T-cell (primary cell): ENCODE results near the gene CYP46A1. TPM values are rescaled to one million over a fixed set of nuclear protein-coding genes. Genes with fewer than 3 reads are reported as not detected.

Experiments used
- ATAC-seq, 4 experiments: fragments of 200-7000 bp in 3 of 4; fragments of 150-1000 bp in 1 of 4; cut with Tn5 transposase; replicated peaks in 1 of 4; 1 replicate in 3 of 4; 2 replicates in 1 of 4; pipeline ENCODE4 v1.10.0; 2021; ENCODE audit warnings: moderate library complexity in 3 of 4, mild to moderate bottlenecking in 2 of 4, moderate number of reproducible peaks in 1 of 4
- CTCF ChIA-PET, 2 donors: fragments of 300-600 bp; sonication (Branson Sonifier 250); formaldehyde crosslinking; loops; one replicate each; lab custom pipeline; 2022; ENCODE audit warnings: antibody characterized with exemption in 2 of 2; lab: Charles Lee
- POLR2A ChIA-PET, 2 donors: fragments of 300-600 bp; sonication (Branson Sonifier 250); formaldehyde crosslinking; loops; one replicate each; lab custom pipeline; 2022; ENCODE audit warnings: antibody characterized with exemption in 2 of 2; lab: Charles Lee
- DNase-seq, 35 experiments: peaks; one replicate each; pipeline versions ENCODE4 v3.0.0 to v3.0.0-alpha.2; 2013 to 2023
- H3K27ac ChIP-seq: one replicate; pipeline ENCODE4 v1.5.1; 2013; ENCODE audit warnings: low read length
- H3K27me3 ChIP-seq, 2 experiments: replicated peaks in 1 of 2; 1 replicate in 1 of 2; 2 replicates in 1 of 2; pipeline versions ENCODE4 v1.6.1 to v1.7.0; 2013; ENCODE audit warnings: low read length in 1 of 2, mixed read lengths in 1 of 2; ENCODE audit not compliant: control insufficient read depth in 2 of 2, insufficient read depth in 2 of 2; ENCODE audit errors: extremely low read depth in 1 of 2
- H3K36me3 ChIP-seq, 2 donors: 1 replicate in 1 of 2; 2 replicates in 1 of 2; pipeline versions ENCODE4 v1.6.1 to v1.7.0; 2013; ENCODE audit warnings: low read length in 1 of 2; ENCODE audit not compliant: control insufficient read depth in 2 of 2, insufficient read depth in 1 of 2; ENCODE audit errors: extremely low read depth in 1 of 2
- H3K4me1 ChIP-seq, 2 experiments: 1 replicate in 1 of 2; 2 replicates in 1 of 2; pipeline versions ENCODE4 v1.6.1 to v1.7.0; 2013; ENCODE audit warnings: low read length in 2 of 2, mixed read lengths in 1 of 2; ENCODE audit not compliant: insufficient read depth in 2 of 2, control insufficient read depth in 1 of 2; ENCODE audit errors: extremely low read depth in 1 of 2
- H3K4me3 ChIP-seq, 2 donors: 1 replicate in 1 of 2; 2 replicates in 1 of 2; pipeline versions ENCODE4 v1.5.1 to v1.7.0; 2013; ENCODE audit warnings: mild to moderate bottlenecking in 2 of 2, low read length in 1 of 2, moderate library complexity in 1 of 2; ENCODE audit not compliant: control insufficient read depth in 1 of 2; ENCODE audit errors: extremely low read depth in 1 of 2
- H3K9me3 ChIP-seq: 2 replicates; pipeline ENCODE4 v1.7.0; 2013
- H3K27ac Mint-ChIP-seq, 2 donors: one replicate each; pipeline ENCODE4 v1.8.0; 2020 to 2021; ENCODE audit warnings: mild to moderate bottlenecking in 2 of 2, mixed read lengths in 2 of 2
- H3K27me3 Mint-ChIP-seq, 2 donors: one replicate each; pipeline ENCODE4 v1.8.0; 2021 to 2022; ENCODE audit warnings: mixed read lengths in 2 of 2
- H3K36me3 Mint-ChIP-seq: one replicate; pipeline ENCODE4 v1.8.0; 2021; ENCODE audit warnings: mixed read lengths
- H3K4me1 Mint-ChIP-seq, 3 donors: one replicate each; pipeline ENCODE4 v1.8.0; 2020 to 2022; ENCODE audit warnings: mixed read lengths in 3 of 3, mild to moderate bottlenecking in 1 of 3
- H3K4me3 Mint-ChIP-seq, 3 donors: one replicate each; pipeline ENCODE4 v1.8.0; 2020 to 2022; ENCODE audit warnings: mild to moderate bottlenecking in 3 of 3, mixed read lengths in 3 of 3, moderate library complexity in 3 of 3
- H3K9me3 Mint-ChIP-seq, 3 donors: one replicate each; pipeline ENCODE4 v1.8.0; 2020 to 2022; ENCODE audit warnings: mixed read lengths in 3 of 3
- WGBS: methylation state at CpG from one replicate; pipeline ENCODE4 v1.1.5; 2013; ENCODE audit warnings: missing lambda C conversion rate; ENCODE audit not compliant: insufficient coverage; 5-methylcytosine and 5-hydroxymethylcytosine counted together
- total RNA-seq, 35 experiments: library from RNA in 6 of 35; stranded (reverse) in 6 of 35; fragments of 120-200 nt in 1 of 35; gene quantifications; one replicate each; pipeline versions ENCODE4 v1.2.1 to v1.2.4 and lab custom pipeline; 2013 to 2026

Gene CYP46A1
- total RNA-seq, 5 donors from 2014 or later (not counting 1 experiment from before 2014, with no cell fraction given), result 0.10 to 0.51 (median 0.39) TPM

GRCh38 chr14:99732436-99733210 lies 48.5 kb downstream of the CYP46A1 start:
- POLR2A ChIA-PET, result no interaction called here
- H3K27me3 ChIP-seq, result peaks cover 3 to 96% of the 10 kb centered on the region in 2 experiments
- 90% methylated on average over 21 of the region's 23 CpGs for WGBS

DNA sequence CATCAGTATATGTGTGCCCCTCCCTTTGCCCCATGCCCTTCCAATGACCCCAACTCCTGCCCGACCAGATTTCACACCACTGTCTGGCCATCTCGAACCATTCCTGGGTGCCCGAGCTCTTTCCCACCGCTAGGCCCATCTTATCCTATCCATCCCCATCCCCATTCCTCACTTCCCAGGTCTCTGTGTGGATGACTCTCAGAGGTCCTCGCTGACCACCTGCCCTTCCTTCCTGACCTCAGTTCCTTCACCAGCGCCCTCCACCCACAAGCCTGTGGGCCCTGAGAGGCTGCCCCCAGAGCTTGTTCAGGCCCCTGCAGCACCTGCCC lies 49.1 kb downstream of the CYP46A1 start:
- Mint-ChIP-seq H3K27me3 (peaks cover 31 to 58% of the 10 kb centered on the region in 2 donors), H3K9me3 (no peaks in the 10 kb centered on the region), H3K4me1 (peaks cover 0 to 2% (median 1%) of the 10 kb centered on the region in 3 donors), H3K27ac (peak overlapping the region in 1 of 2 donors; percentile 6), H3K4me3 (no peak overlapping the region), H3K36me3 (no peaks in the 10 kb centered on the region)
- ChIA-PET CTCF (interaction anchor here in 1 of 2 donors (0.5 to 0.7 kb wide), 3 partner anchors 149 to 167 kb away, joined by 3 read pairs; no protein-coding TSS in a partner anchor), POLR2A (no interaction called here)
- Histone ChIP-seq H3K27me3 (peaks cover 3 to 96% of the 10 kb centered on the region in 2 experiments), H3K9me3 (no peaks in the 10 kb centered on the region), H3K4me3 (no peak overlapping the region), H3K4me1 (peaks cover 0 to 7% of the 10 kb centered on the region in 2 experiments), H3K36me3 (no peaks in the 10 kb centered on the region), H3K27ac (no peak overlapping the region)
- ATAC-seq (no peak), DNase-seq (peak in 1 of 35 experiments; percentile 2)
- 73% methylated on average over 6 of the region's 6 CpGs for WGBS

More at GRCh38 chr14:99732436-99733210, 48.5 kb downstream of the CYP46A1 start:
- Mint-ChIP-seq H3K36me3 (no peaks in the 10 kb centered on the region), H3K27me3 (peaks cover 31 to 61% of the 10 kb centered on the region in 2 donors), H3K27ac (no peak overlapping the region), H3K4me3 (no peak overlapping the region), H3K9me3 (no peaks in the 10 kb centered on the region), H3K4me1 (peaks cover 0 to 2% (median 1%) of the 10 kb centered on the region in 3 donors)
- peaks cover 0 to 4% of the 10 kb centered on the region in 2 experiments for H3K4me1 ChIP-seq
- no peaks in the 10 kb centered on the region for H3K9me3 ChIP-seq
- DNase-seq (peak in 2 of 35 experiments; percentile 4 to 17), ATAC-seq (no peak)
- CTCF ChIA-PET, result interaction anchor here in 1 of 2 donors (0.5 to 0.7 kb wide), 3 partner anchors 150 to 167 kb away, joined by 3 read pairs; no protein-coding TSS in a partner anchor
- no peak overlapping the region for H3K27ac ChIP-seq
- no peak overlapping the region for H3K4me3 ChIP-seq
- no peaks in the 10 kb centered on the region for H3K36me3 ChIP-seq

DNA sequence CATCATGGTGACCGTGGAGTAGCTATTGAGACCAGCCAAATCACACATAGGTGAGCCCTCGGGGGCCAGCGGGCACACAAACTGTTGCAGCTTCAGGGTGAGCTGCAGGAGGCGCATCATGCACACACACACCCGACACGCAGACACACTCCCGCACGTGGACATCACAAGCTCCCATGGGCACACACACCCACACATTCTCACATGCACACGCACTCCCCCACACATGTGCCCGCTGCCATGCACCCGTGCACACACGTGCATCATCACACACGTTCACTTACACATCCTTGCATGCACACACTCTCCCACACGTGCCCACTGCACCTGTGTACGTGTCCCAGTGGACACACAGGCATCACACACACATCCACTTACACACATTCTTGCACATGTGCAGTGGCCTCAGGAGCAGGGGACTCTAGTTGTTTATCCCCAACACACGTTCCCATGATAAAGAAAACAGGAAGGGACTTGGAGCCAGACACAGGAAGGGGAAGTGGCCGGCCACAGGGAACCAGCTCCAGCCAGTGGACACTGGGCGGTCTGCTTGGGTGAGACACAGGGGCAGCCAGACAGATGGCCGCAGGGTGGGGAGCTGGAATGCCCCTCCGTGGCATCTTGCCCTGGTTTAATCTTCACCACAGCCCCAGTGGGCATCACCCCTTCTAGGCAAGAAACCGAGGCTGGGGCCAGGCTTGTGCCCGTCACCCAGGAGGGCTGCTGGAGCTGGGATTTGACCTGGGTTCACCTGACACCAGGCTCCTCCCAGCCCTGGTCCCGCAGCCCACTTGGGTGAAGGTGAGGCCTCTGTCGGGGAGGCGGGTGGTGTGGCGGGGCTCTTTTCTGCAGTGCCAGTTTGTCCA lies 49.7 kb downstream of the CYP46A1 start:
- H3K4me3 ChIP-seq, result no peak overlapping the region
- peaks cover 3 to 96% of the 10 kb centered on the region in 2 experiments for H3K27me3 ChIP-seq
- Mint-ChIP-seq H3K36me3 (no peaks in the 10 kb centered on the region), H3K9me3 (no peaks in the 10 kb centered on the region), H3K27ac (peak overlapping the region in 1 of 2 donors; percentile 6), H3K27me3 (peaks cover 28 to 59% of the 10 kb centered on the region in 2 donors), H3K4me3 (no peak overlapping the region), H3K4me1 (peaks cover 0 to 2% (median 1%) of the 10 kb centered on the region in 3 donors)
- 75% methylated on average over 21 of the region's 26 CpGs for WGBS
- DNase-seq (peak in 1 of 35 experiments; percentile 2), ATAC-seq (no peak)
- no peaks in the 10 kb centered on the region for H3K36me3 ChIP-seq
- no peak overlapping the region for H3K27ac ChIP-seq
- H3K9me3 ChIP-seq, result no peaks in the 10 kb centered on the region
- ChIA-PET POLR2A (no interaction called here), CTCF (interaction anchor here in 1 of 2 donors (0.6 kb wide), 1 partner anchor 166 kb away, joined by 3 read pairs; no protein-coding TSS in a partner anchor)
- H3K4me1 ChIP-seq, result peaks cover 0 to 7% of the 10 kb centered on the region in 2 experiments

DNA sequence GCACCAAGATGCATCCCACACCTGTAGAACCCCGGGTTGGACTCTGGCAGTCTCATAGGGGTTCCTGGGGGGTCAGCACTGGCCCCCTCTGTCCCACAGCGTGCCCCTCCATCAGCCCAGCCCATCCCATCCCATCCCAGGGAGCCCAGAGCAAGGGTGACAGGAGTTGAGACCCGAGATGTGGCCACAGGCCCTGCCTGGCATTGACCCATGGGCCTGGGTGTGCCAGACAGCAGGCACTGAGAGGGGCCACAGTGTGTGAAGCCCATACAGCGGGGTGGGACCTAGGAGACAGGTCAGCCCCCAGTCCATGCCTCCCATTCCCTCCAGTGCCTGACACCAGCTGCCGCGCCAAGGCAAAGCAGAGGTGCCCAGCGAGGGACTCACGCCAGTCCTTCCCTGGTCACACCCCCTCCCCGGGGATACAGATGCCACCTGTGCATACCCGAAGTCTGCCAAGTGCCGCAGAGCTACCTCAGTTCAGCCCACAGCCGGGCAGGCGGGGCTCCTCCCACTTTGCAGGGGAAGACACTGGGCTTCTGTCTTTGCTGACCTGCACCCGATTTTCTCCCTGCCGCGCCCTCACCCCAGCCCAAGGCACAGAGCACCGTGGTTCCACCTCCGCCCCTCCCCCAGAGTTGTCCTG lies 50.4 kb downstream of the CYP46A1 start:
- Histone ChIP-seq H3K27me3 (peaks cover 2 to 96% of the 10 kb centered on the region in 2 experiments), H3K36me3 (no peaks in the 10 kb centered on the region), H3K9me3 (no peaks in the 10 kb centered on the region), H3K4me1 (peaks cover 0 to 7% of the 10 kb centered on the region in 2 experiments), H3K27ac (no peak overlapping the region), H3K4me3 (no peak overlapping the region)
- Mint-ChIP-seq H3K4me1 (peaks cover 0 to 2% (median 1%) of the 10 kb centered on the region in 3 donors), H3K27me3 (peaks cover 26 to 53% of the 10 kb centered on the region in 2 donors), H3K9me3 (no peaks in the 10 kb centered on the region), H3K27ac (no peak overlapping the region), H3K4me3 (no peak overlapping the region), H3K36me3 (no peaks in the 10 kb centered on the region)
- ChIA-PET POLR2A (no interaction called here), CTCF (no interaction called here)
- DNase-seq (peak in 1 of 35 experiments; percentile 2), ATAC-seq (no peak)
- WGBS, result 83% methylated on average over 15 of the region's 18 CpGs

GRCh38 chr14:99735189-99736135 lies 51.4 kb downstream of the CYP46A1 start:
- Histone ChIP-seq H3K4me1 (peaks cover 0 to 5% of the 10 kb centered on the region in 2 experiments), H3K9me3 (no peaks in the 10 kb centered on the region), H3K27ac (no peak overlapping the region), H3K4me3 (no peak overlapping the region), H3K27me3 (peaks cover 2 to 96% of the 10 kb centered on the region in 2 experiments), H3K36me3 (no peaks in the 10 kb centered on the region)
- peaks cover 0 to 2% (median 1%) of the 10 kb centered on the region in 3 donors for H3K4me1 Mint-ChIP-seq
- H3K9me3 Mint-ChIP-seq, result no peaks in the 10 kb centered on the region
- no peak for ATAC-seq
- peak in 1 of 35 experiments; percentile 2 for DNase-seq
- 75% methylated on average over 9 of the region's 13 CpGs for WGBS
- ChIA-PET POLR2A (interaction anchor here in 1 of 2 donors (0.7 kb wide), 1 partner anchor 139 kb away, joined by 3 read pairs; no protein-coding TSS in a partner anchor), CTCF (interaction anchor here in 1 of 2 donors (0.6 kb wide), 1 partner anchor 842 kb away, joined by 6 read pairs; no protein-coding TSS in a partner anchor)
- H3K4me3 Mint-ChIP-seq, result no peak overlapping the region
- H3K36me3 Mint-ChIP-seq, result no peaks in the 10 kb centered on the region
- peaks cover 30 to 57% of the 10 kb centered on the region in 2 donors for H3K27me3 Mint-ChIP-seq
- H3K27ac Mint-ChIP-seq, result no peak overlapping the region
